ENCODE measurements around the gene RAB35.

RAB35 gene

GRCh38 chr12:120103371-120103770 is 13.2 kb downstream of the RAB35 start:
- no peak for DNase-seq (ENCODE audit: low read depth, low spot score)

- no peak for DNase-seq (ENCODE audit: low read depth, low spot score)
These were observed 13.6 kb downstream of the RAB35 start for GRCh38 chr12:120103044-120103338.

- DNase-seq (ENCODE audit: low read depth, low spot score) = no peak
These were observed 14.1 kb downstream of the RAB35 start for GRCh38 chr12:120102189-120103043.

GRCh38 chr12:120101617-120102016 is 14.9 kb downstream of the RAB35 start:
- no peak for DNase-seq (ENCODE audit: low read depth, low spot score)

GRCh38 chr12:120101182-120101581 is 15.4 kb downstream of the RAB35 start:
- DNase-seq (ENCODE audit: low read depth, low spot score) = no peak

GRCh38 chr12:120100630-120101029 is 15.9 kb downstream of the RAB35 start:
- no peak for DNase-seq (ENCODE audit: low read depth, low spot score)

GRCh38 chr12:120099738-120100137 is 16.8 kb downstream of the RAB35 start:
- DNase-seq (ENCODE audit: low read depth, low spot score) = no peak

GRCh38 chr12:120098756-120099470 is 17.6 kb downstream of the RAB35 start:
- no peak for DNase-seq (ENCODE audit: low read depth, low spot score)

GRCh38 chr12:120096671-120097202 is 19.8 kb downstream of the RAB35 start:
- no peak for DNase-seq (ENCODE audit: low read depth, low spot score)

- DNase-seq (ENCODE audit: low read depth, low spot score) = no peak
These were observed 20.8 kb downstream of the RAB35 start for GRCh38 chr12:120095736-120096135.

- DNase-seq (ENCODE audit: low read depth, low spot score) = no peak
These were observed 21.2 kb downstream of the RAB35 start for GRCh38 chr12:120095331-120095730.

GRCh38 chr12:120094485-120094884 is 22.1 kb downstream of the RAB35 start:
- DNase-seq (ENCODE audit: low read depth, low spot score) = no peak

GRCh38 chr12:120093592-120094355 is 22.8 kb downstream of the RAB35 start:
- no peak for DNase-seq (ENCODE audit: low read depth, low spot score)

- no peak for DNase-seq (ENCODE audit: low read depth, low spot score)
These were observed 23.3 kb downstream of the RAB35 start for GRCh38 chr12:120093336-120093591.

- no peak for DNase-seq (ENCODE audit: low read depth, low spot score)
These were observed 23.8 kb downstream of the RAB35 start for GRCh38 chr12:120092551-120093335.

- DNase-seq (ENCODE audit: low read depth, low spot score) = no peak
These were observed 25.0 kb downstream of the RAB35 start for GRCh38 chr12:120091371-120092090.

GRCh38 chr12:120090626-120091295 is 25.8 kb downstream of the RAB35 start:
- DNase-seq (ENCODE audit: low read depth, low spot score) = no peak

- DNase-seq (ENCODE audit: low read depth, low spot score) = no peak
These were observed 26.3 kb downstream of the RAB35 start for GRCh38 chr12:120090206-120090605.

GRCh38 chr12:120089796-120090195 is 26.8 kb downstream of the RAB35 start:
- DNase-seq (ENCODE audit: low read depth, low spot score) = no peak

GRCh38 chr12:120089105-120089504 is 27.4 kb downstream of the RAB35 start:
- DNase-seq (ENCODE audit: low read depth, low spot score) = no peak

All from brain pericyte (primary cell).